Activated naive CD8-positive, alpha-beta T cell treated with anti-CD3 and anti-CD28 coated beads, Interleukin-2, amount 10 ng/mL, durations not matched to agents 7 days and 5 days (primary cell): ENCODE results near the gene ECI2. TPM values are rescaled to one million over a fixed set of nuclear protein-coding genes. Genes with fewer than 3 reads are reported as not detected.

Source experiments
- ATAC-seq: fragments of 150-1000 bp; cut with Tn5 transposase; one replicate; pipeline ENCODE4 v1.10.0; 2021; ENCODE audit warnings: low read depth, moderate library complexity
- POLR2A ChIA-PET: fragments of 350-600 bp; sonication (Branson Sonifier 250); formaldehyde crosslinking; loops from one replicate; lab custom pipeline; 2021; ENCODE audit warnings: antibody characterized with exemption; lab: Charles Lee
- DNase-seq: peaks from one replicate; pipeline ENCODE4 v3.0.0; 2021
- H3K27ac Mint-ChIP-seq: one replicate; pipeline ENCODE4 v1.8.0; 2022; ENCODE audit warnings: mild to moderate bottlenecking, mixed read lengths
- H3K27me3 Mint-ChIP-seq: one replicate; pipeline ENCODE4 v1.8.0; 2022; ENCODE audit warnings: mild to moderate bottlenecking, moderate library complexity, mixed read lengths
- H3K36me3 Mint-ChIP-seq: one replicate; pipeline ENCODE4 v1.8.0; 2021; ENCODE audit warnings: mild to moderate bottlenecking, mixed read lengths
- H3K4me1 Mint-ChIP-seq: one replicate; pipeline ENCODE4 v1.8.0; 2021; ENCODE audit warnings: mixed read lengths
- H3K4me3 Mint-ChIP-seq: one replicate; pipeline ENCODE4 v1.8.0; 2022; ENCODE audit warnings: mild to moderate bottlenecking, moderate library complexity, mixed read lengths
- H3K9me3 Mint-ChIP-seq: one replicate; pipeline ENCODE4 v1.8.0; 2021; ENCODE audit warnings: mixed read lengths
- total RNA-seq, 2 experiments: library from RNA; stranded (reverse); gene quantifications; one replicate each; pipeline ENCODE4 v1.2.3, GENCODE V29; 2021

ECI2 gene
- 10 to 100 TPM; 55.9 to 61.9 TPM for total RNA-seq

GRCh38 chr6:4134841-4135664, at the start of gene ECI2:
Gene ECI2, minus strand, starts transcription at chr6:4135575. Its CDS starts 15 bp downstream, at chr6:4135560.
- DNase-seq, result no peak
- ATAC-seq, result peak; percentile 55
- Mint-ChIP-seq H3K36me3 (peaks cover 28% of the 10 kb centered on the region), H3K27ac (peak within 1 kb of the TSS; percentile 86), H3K27me3 (no peaks in the 10 kb centered on the region), H3K9me3 (peaks cover 1% of the 10 kb centered on the region), H3K4me3 (peak within 1 kb of the TSS; percentile 82), H3K4me1 (peaks cover 17% of the 10 kb centered on the region)
- POLR2A ChIA-PET, result interaction anchor here (0.6 to 4.2 kb wide), 9 partner anchors 16 to 286 kb away, joined by 3 to 38 read pairs (median 6); partner anchors contain the start of gene FAM50B

GRCh38 chr6:4180652-4181255, 45.4 kb upstream of the ECI2 start:
- POLR2A ChIA-PET, result no interaction called here

GRCh38 chr6:4179960-4180651, 44.7 kb upstream of the ECI2 start:
- Mint-ChIP-seq H3K27me3 (peaks cover 12% of the 10 kb centered on the region), H3K9me3 (no peaks in the 10 kb centered on the region), H3K4me3 (no peak overlapping the region), H3K4me1 (no peaks in the 10 kb centered on the region), H3K36me3 (no peaks in the 10 kb centered on the region), H3K27ac (no peak overlapping the region)
- DNase-seq, result no peak
- POLR2A ChIA-PET, result no interaction called here
- no peak for ATAC-seq

More at GRCh38 chr6:4180652-4181255, 45.4 kb upstream of the ECI2 start:
- Mint-ChIP-seq H3K36me3 (no peaks in the 10 kb centered on the region), H3K9me3 (no peaks in the 10 kb centered on the region), H3K27ac (no peak overlapping the region), H3K4me1 (no peaks in the 10 kb centered on the region), H3K4me3 (no peak overlapping the region), H3K27me3 (peaks cover 10% of the 10 kb centered on the region)
- DNase-seq (no peak), ATAC-seq (no peak)

GRCh38 chr6:4178737-4179333, 43.5 kb upstream of the ECI2 start:
- H3K4me3 Mint-ChIP-seq, result no peak overlapping the region
- H3K27me3 Mint-ChIP-seq, result peaks cover 12% of the 10 kb centered on the region
- no peak overlapping the region for H3K27ac Mint-ChIP-seq
- no peaks in the 10 kb centered on the region for H3K9me3 Mint-ChIP-seq
- POLR2A ChIA-PET, result no interaction called here
- DNase-seq (no peak), ATAC-seq (no peak)
- no peaks in the 10 kb centered on the region for H3K4me1 Mint-ChIP-seq
- H3K36me3 Mint-ChIP-seq, result no peaks in the 10 kb centered on the region

GRCh38 chr6:4176907-4177306, 41.5 kb upstream of the ECI2 start:
- H3K4me3 Mint-ChIP-seq, result no peak overlapping the region

GRCh38 chr6:4174042-4174441, 38.7 kb upstream of the ECI2 start:
- Mint-ChIP-seq H3K27ac (no peak overlapping the region), H3K9me3 (no peaks in the 10 kb centered on the region), H3K4me3 (no peak overlapping the region), H3K27me3 (peaks cover 6% of the 10 kb centered on the region), H3K4me1 (no peaks in the 10 kb centered on the region), H3K36me3 (no peaks in the 10 kb centered on the region)
- ATAC-seq, result no peak
- POLR2A ChIA-PET, result no interaction called here
- DNase-seq, result no peak

More at GRCh38 chr6:4176907-4177306, 41.5 kb upstream of the ECI2 start:
- no peak for ATAC-seq
- no peak overlapping the region for H3K27ac Mint-ChIP-seq
- no peaks in the 10 kb centered on the region for H3K36me3 Mint-ChIP-seq
- H3K9me3 Mint-ChIP-seq, result no peaks in the 10 kb centered on the region
- POLR2A ChIA-PET, result no interaction called here
- no peak for DNase-seq
- H3K4me1 Mint-ChIP-seq, result no peaks in the 10 kb centered on the region
- H3K27me3 Mint-ChIP-seq, result peaks cover 9% of the 10 kb centered on the region

GRCh38 chr6:4172368-4172767, 37.0 kb upstream of the ECI2 start:
- POLR2A ChIA-PET, result no interaction called here
- no peak for ATAC-seq
- no peak overlapping the region for H3K4me3 Mint-ChIP-seq
- H3K36me3 Mint-ChIP-seq, result no peaks in the 10 kb centered on the region
- no peaks in the 10 kb centered on the region for H3K9me3 Mint-ChIP-seq
- peaks cover 9% of the 10 kb centered on the region for H3K27me3 Mint-ChIP-seq
- H3K27ac Mint-ChIP-seq, result no peak overlapping the region
- no peaks in the 10 kb centered on the region for H3K4me1 Mint-ChIP-seq
- no peak for DNase-seq

- no peak for ATAC-seq
- Mint-ChIP-seq H3K4me1 (peaks cover 5% of the 10 kb centered on the region), H3K4me3 (no peak overlapping the region), H3K9me3 (no peaks in the 10 kb centered on the region), H3K27ac (no peak overlapping the region), H3K36me3 (no peaks in the 10 kb centered on the region), H3K27me3 (peaks cover 6% of the 10 kb centered on the region)
- DNase-seq, result no peak
- POLR2A ChIA-PET, result no interaction called here
These were observed 34.9 kb upstream of the ECI2 start for GRCh38 chr6:4170297-4170696.

- Mint-ChIP-seq H3K4me1 (peaks cover 5% of the 10 kb centered on the region), H3K36me3 (no peaks in the 10 kb centered on the region), H3K27me3 (peaks cover 6% of the 10 kb centered on the region), H3K4me3 (no peak overlapping the region), H3K9me3 (no peaks in the 10 kb centered on the region), H3K27ac (no peak overlapping the region)
- ATAC-seq (no peak), DNase-seq (no peak)
- POLR2A ChIA-PET, result no interaction called here
These were observed 33.8 kb upstream of the ECI2 start for GRCh38 chr6:4169028-4169789.

- H3K4me1 Mint-ChIP-seq, result peaks cover 5% of the 10 kb centered on the region
- H3K27ac Mint-ChIP-seq, result no peak overlapping the region
- H3K36me3 Mint-ChIP-seq, result no peaks in the 10 kb centered on the region
- H3K4me3 Mint-ChIP-seq, result no peak overlapping the region
- H3K9me3 Mint-ChIP-seq, result no peaks in the 10 kb centered on the region
- ATAC-seq (no peak), DNase-seq (no peak)
- POLR2A ChIA-PET, result no interaction called here
- H3K27me3 Mint-ChIP-seq, result peaks cover 6% of the 10 kb centered on the region
These were observed 32.5 kb upstream of the ECI2 start for GRCh38 chr6:4167833-4168232.

- no peak for DNase-seq
- H3K36me3 Mint-ChIP-seq, result no peaks in the 10 kb centered on the region
- ATAC-seq, result no peak
- H3K4me1 Mint-ChIP-seq, result peaks cover 5% of the 10 kb centered on the region
- POLR2A ChIA-PET, result no interaction called here
- H3K27me3 Mint-ChIP-seq, result peaks cover 6% of the 10 kb centered on the region
- no peak overlapping the region for H3K4me3 Mint-ChIP-seq
- no peaks in the 10 kb centered on the region for H3K9me3 Mint-ChIP-seq
- H3K27ac Mint-ChIP-seq, result no peak overlapping the region
These were observed 31.7 kb upstream of the ECI2 start for GRCh38 chr6:4167123-4167522.

GRCh38 chr6:4164456-4164855, 29.1 kb upstream of the ECI2 start:
- H3K27me3 Mint-ChIP-seq, result peaks cover 6% of the 10 kb centered on the region
- no peak for DNase-seq
- H3K36me3 Mint-ChIP-seq, result no peaks in the 10 kb centered on the region
- no peak overlapping the region for H3K4me3 Mint-ChIP-seq
- no peaks in the 10 kb centered on the region for H3K9me3 Mint-ChIP-seq
- H3K4me1 Mint-ChIP-seq, result peaks cover 5% of the 10 kb centered on the region
- ATAC-seq, result no peak
- POLR2A ChIA-PET, result no interaction called here
- no peak overlapping the region for H3K27ac Mint-ChIP-seq

- POLR2A ChIA-PET, result no interaction called here
- no peak for ATAC-seq
- H3K27me3 Mint-ChIP-seq, result peaks cover 6% of the 10 kb centered on the region
These were observed 28.7 kb upstream of the ECI2 start for GRCh38 chr6:4164117-4164442.

More at GRCh38 chr6:4164117-4164442, 28.7 kb upstream of the ECI2 start:
- H3K36me3 Mint-ChIP-seq, result no peaks in the 10 kb centered on the region
- H3K27ac Mint-ChIP-seq, result no peak overlapping the region
- DNase-seq, result no peak
- no peaks in the 10 kb centered on the region for H3K9me3 Mint-ChIP-seq
- H3K4me1 Mint-ChIP-seq, result peaks cover 5% of the 10 kb centered on the region
- H3K4me3 Mint-ChIP-seq, result no peak overlapping the region
